Measurements from ENCODE around the gene MAMLD1. TPM values are rescaled to one million over a fixed set of nuclear protein-coding genes. Genes with fewer than 3 reads are reported as not detected.

The MAMLD1 gene
- total and polyA plus RNA-seq, 2 of the 8 experiments (the other 6 are each of a cell fraction or from before 2014, with no cell fraction given), result 0.09 to 0.26 TPM

DNA sequence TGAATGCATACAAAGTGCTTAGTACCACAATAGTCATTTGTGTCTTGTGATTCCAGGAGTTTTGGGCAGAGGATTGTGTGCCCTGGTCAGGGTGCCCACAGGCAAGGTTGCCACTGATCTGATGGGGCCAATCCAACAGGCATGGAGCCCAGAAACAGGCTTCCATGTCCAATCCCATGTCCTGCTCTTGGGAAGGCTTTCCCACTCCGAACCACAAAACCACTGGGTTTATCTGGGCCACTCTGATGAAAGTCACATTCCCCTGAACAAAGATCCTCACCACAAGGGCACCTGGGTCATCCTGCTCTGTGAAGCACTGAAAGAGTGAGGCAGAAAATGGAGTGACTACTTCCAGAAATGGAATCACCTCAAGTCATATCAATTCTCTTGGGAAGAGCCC is 96.9 kb downstream of the MAMLD1 start:
- ChIA-PET CTCF (ENCODE audit: partially characterized antibody) (no interaction called here), POLR2A (ENCODE audit: partially characterized antibody) (no interaction called here)
- no peak for DNase-seq (ENCODE audit: low read depth in 1 of 2, low spot score in 2 of 2)
- Histone ChIP-seq H2BK12ac (ENCODE audit: low read depth, low read length) (no peak overlapping the region), H4K91ac (replicated peaks; ENCODE audit: insufficient read length, low read length) (no peak overlapping the region), H2BK5ac (ENCODE audit: low read depth, low read length) (no peak overlapping the region), H3K27ac (ENCODE audit: low read depth, low read length) (no peak overlapping the region), H3K23me2 (ENCODE audit: low read depth, low read length) (no peaks in the 10 kb centered on the region), H3K27me3 (replicated peaks in 1 of 4; ENCODE audit: control insufficient read depth in 3 of 4, extremely low read depth in 1 of 4, insufficient read depth in 3 of 4, low read length in 3 of 4) (no peaks in the 10 kb centered on the region), H4K5ac (ENCODE audit: insufficient read length, low read depth, low read length) (no peak overlapping the region), H3K36me3 (ENCODE audit: control insufficient read depth in 2 of 4, insufficient read depth in 4 of 4, low read length in 3 of 4) (no peaks in the 10 kb centered on the region), H2BK20ac (ENCODE audit: low read length) (no peak overlapping the region), H4K8ac (ENCODE audit: extremely low read depth, insufficient read depth, low read length) (no peak overlapping the region; the same call in 1 of the 2 replicates), H2BK15ac (ENCODE audit: low read length) (no peak overlapping the region), H3K9ac (replicated peaks in 1 of 4; ENCODE audit: extremely low read depth in 1 of 4, low read depth in 3 of 4, low read length in 3 of 4) (no peak overlapping the region), H3K4me2 (ENCODE audit: insufficient read depth in 1 of 2, low read depth in 2 of 2, low read length in 2 of 2) (no peak overlapping the region), H3K23ac (ENCODE audit: insufficient read length) (no peak overlapping the region), H2AK5ac (ENCODE audit: low read depth, low read length) (no peak overlapping the region), H3K79me1 (ENCODE audit: low read depth, low read length) (no peaks in the 10 kb centered on the region), H4K20me1 (replicated peaks in 1 of 2; ENCODE audit: control insufficient read depth in 1 of 2, insufficient read depth in 2 of 2, low read length in 2 of 2) (no peaks in the 10 kb centered on the region), H3K9me3 (ENCODE audit: insufficient read depth in 2 of 2, low read depth in 1 of 2, low read length in 1 of 2) (no peaks in the 10 kb centered on the region), H3K56ac (replicated peaks; ENCODE audit: insufficient read length, low read depth, low read length) (no peak overlapping the region), H3K4me1 (replicated peaks in 1 of 4; ENCODE audit: control insufficient read depth in 3 of 4, insufficient read depth in 4 of 4, low read length in 3 of 4) (no peaks in the 10 kb centered on the region), H3K4ac (replicated peaks; ENCODE audit: insufficient read length, low read depth, low read length) (no peak overlapping the region), H2BK120ac (replicated peaks; ENCODE audit: low read depth, low read length) (no peak overlapping the region), H2AFZ (ENCODE audit: low read length) (no peak overlapping the region), H3K14ac (ENCODE audit: insufficient read length) (no peak overlapping the region), H3K18ac (ENCODE audit: extremely low read depth, low read length) (no peak overlapping the region), H3K79me2 (ENCODE audit: control insufficient read depth in 1 of 2, insufficient read depth in 2 of 2, low read length in 2 of 2) (no peaks in the 10 kb centered on the region), H3K4me3 (ENCODE audit: extremely low read depth in 1 of 4, insufficient read depth in 2 of 4, low read depth in 3 of 4, low read length in 4 of 4) (no peak overlapping the region)
- FAIRE-seq, result no peak
- 100% methylated on average over 1 of the region's 1 CpG; no CpG with 5 or more reads in 1 of the 2 experiments for WGBS, 2 experiments (ENCODE audit: extremely low coverage in 1 of 2, insufficient coverage in 1 of 2, insufficient read length in 1 of 2, insufficient replicate concordance in 2 of 2, low coverage in 1 of 2, low lambda C conversion rate in 2 of 2, missing lambda C conversion rate in 1 of 2)
- TF ChIP-seq SUZ12 (IDR thresholded peaks at IDR 0.05; ENCODE audit: low read length) (no peak), CREB1 (IDR thresholded peaks at IDR 0.05) (no peak)
